ENCODE measurements around the gene SLC25A21. TPM values are rescaled to one million over a fixed set of nuclear protein-coding genes. Genes with fewer than 3 reads are reported as not detected.

The SLC25A21 gene
- total and polyA plus RNA-seq, 2 of the 13 experiments (the other 11 are each of a cell fraction or from before 2014, with no cell fraction given) = 1.9 to 2.9 TPM

- TF ChIP-seq NFIB (CRISPR knock-in tag; IDR thresholded peaks at IDR 0.05; ENCODE audit: borderline replicate concordance) (no peak), ZNF180 (CRISPR knock-in tag; IDR thresholded peaks at IDR 0.05; ENCODE audit: borderline replicate concordance, low read depth) (no peak), BCL6 (CRISPR knock-in tag; IDR thresholded peaks at IDR 0.05) (no peak), ZNF160 (CRISPR knock-in tag; IDR thresholded peaks at IDR 0.05) (no peak)
- no peak for DNase-seq (ENCODE audit: low spot score)
- H3K36me3 ChIP-seq (replicated peaks in 1 of 2; ENCODE audit: control insufficient read depth in 1 of 2, insufficient read depth in 2 of 2, low read length in 2 of 2) = no peaks in the 10 kb centered on the region
- H3K9me3 ChIP-seq (ENCODE audit: low read length) = no peaks in the 10 kb centered on the region
- CTCF ChIA-PET (ENCODE audit: low intra/inter-chr PET ratio, low total read pairs) = no interaction called here
- no peak overlapping the region for H3K4me2 ChIP-seq (ENCODE audit: low read depth, low read length)
- 23% methylated on average over 2 of the region's 2 CpGs for WGBS (ENCODE audit: low lambda C conversion rate)
- no peaks in the 10 kb centered on the region for H3K79me2 ChIP-seq (ENCODE audit: insufficient read depth, low read length)
- no peak overlapping the region for H2AFZ ChIP-seq (ENCODE audit: low read length)
- POLR2A ChIA-PET = no interaction called here
- in situ Hi-C loops (cut with HindIII; ENCODE audit: extremely low pct_ligation_motif_present, low pct_unique_long_range_greater_than_20kb) (no loop called here), intact Hi-C loops (cut with micrococcal nuclease; ENCODE audit: unreplicated experiment) (no loop called here)
- H3K4me3 ChIP-seq (replicated peaks in 1 of 3; ENCODE audit: insufficient read depth in 1 of 3, low read depth in 2 of 3, low read length in 3 of 3) = no peak overlapping the region
- no TSS peak for BruUV-seq (replicated peaks)
- FAIRE-seq = no peak
- no peaks in the 10 kb centered on the region for H3K4me1 ChIP-seq (ENCODE audit: insufficient read depth, low read length)
- no peaks in the 10 kb centered on the region for H3K27me3 ChIP-seq (ENCODE audit: control insufficient read depth in 1 of 2, insufficient read depth in 2 of 2, low read length in 2 of 2)
- no peak overlapping the region for H3K9ac ChIP-seq (ENCODE audit: insufficient read depth, low read depth, low read length)
- no peaks in the 10 kb centered on the region for H4K20me1 ChIP-seq (ENCODE audit: insufficient read depth, low read length)
- ATAC-seq = no peak
- H3K27ac ChIP-seq (ENCODE audit: extremely low read length, insufficient read depth, low read length) = no peak overlapping the region
These were observed 292.8 kb downstream of the SLC25A21 start for GRCh38 chr14:36879558-36879957.

- Histone ChIP-seq H3K27ac (ENCODE audit: extremely low read length, insufficient read depth, low read length) (no peak overlapping the region), H3K36me3 (replicated peaks in 1 of 2; ENCODE audit: control insufficient read depth in 1 of 2, insufficient read depth in 2 of 2, low read length in 2 of 2) (no peaks in the 10 kb centered on the region), H3K4me2 (ENCODE audit: low read depth, low read length) (no peak overlapping the region), H3K27me3 (ENCODE audit: control insufficient read depth in 1 of 2, insufficient read depth in 2 of 2, low read length in 2 of 2) (no peaks in the 10 kb centered on the region), H2AFZ (ENCODE audit: low read length) (no peak overlapping the region), H3K9me3 (ENCODE audit: low read length) (no peaks in the 10 kb centered on the region), H3K9ac (ENCODE audit: insufficient read depth, low read depth, low read length) (no peak overlapping the region), H3K4me1 (ENCODE audit: insufficient read depth, low read length) (no peaks in the 10 kb centered on the region), H3K79me2 (ENCODE audit: insufficient read depth, low read length) (no peaks in the 10 kb centered on the region), H4K20me1 (ENCODE audit: insufficient read depth, low read length) (no peaks in the 10 kb centered on the region), H3K4me3 (replicated peaks in 1 of 3; ENCODE audit: insufficient read depth in 1 of 3, low read depth in 2 of 3, low read length in 3 of 3) (no peak overlapping the region)
- no TSS peak for BruUV-seq (replicated peaks)
- ChIA-PET CTCF (ENCODE audit: low intra/inter-chr PET ratio, low total read pairs) (no interaction called here), POLR2A (no interaction called here)
- FAIRE-seq (no peak), ATAC-seq (no peak), DNase-seq (ENCODE audit: low spot score) (no peak)
- intact Hi-C loops (cut with micrococcal nuclease; ENCODE audit: unreplicated experiment) (no loop called here), in situ Hi-C loops (cut with HindIII; ENCODE audit: extremely low pct_ligation_motif_present, low pct_unique_long_range_greater_than_20kb) (no loop called here)
- 7% methylated on average over 6 of the region's 6 CpGs for whole genome bisulfite sequencing (ENCODE audit: low lambda C conversion rate)
- TF ChIP-seq MAFF (IDR thresholded peaks at IDR 0.05; ENCODE audit: low read depth, low read length) (0 out of 2 replicates have a peak, but pooled peaks have one; percentile 14), ZNF784 (CRISPR knock-in tag; IDR thresholded peaks at IDR 0.05; ENCODE audit: borderline replicate concordance) (no peak)
These were observed 297.8 kb downstream of the SLC25A21 start for GRCh38 chr14:36874396-36875138.
